Activated T-cell treated with anti-CD3 and anti-CD28 coated beads, Interleukin-2, amount 50 U/mL, for 48 hours (primary cell): ENCODE results near the gene GANC.
"Not testable (repeated sequence)": the region's sequence is repeated elsewhere in the genome, so short reads cannot be mapped to it uniquely, and the experiment has no call there.

ENCODE experiments used
- DNase-seq, 2 experiments: peaks; one replicate each; pipeline ENCODE4 v3.0.0-alpha.2; 2020

The GANC gene

GRCh38 chr15:42283671-42284070 is 10.7 kb downstream of the GANC start:
- no peak for DNase-seq

- DNase-seq = no peak
These were observed 11.6 kb downstream of the GANC start for GRCh38 chr15:42284551-42284950.

GRCh38 chr15:42285034-42285433 is 12.0 kb downstream of the GANC start:
- DNase-seq = no peak

GRCh38 chr15:42286445-42287029 is 13.5 kb downstream of the GANC start:
- no peak for DNase-seq

GRCh38 chr15:42287931-42288330 is 14.9 kb downstream of the GANC start:
- DNase-seq = no peak

GRCh38 chr15:42289166-42289565 is 16.2 kb downstream of the GANC start:
- DNase-seq = no peak

GRCh38 chr15:42301004-42301403 is 28.0 kb downstream of the GANC start:
- not testable (repeated sequence) for DNase-seq

- DNase-seq = no peak
These were observed 33.7 kb downstream of the GANC start for GRCh38 chr15:42306681-42307080.

GRCh38 chr15:42313463-42313862 is 40.5 kb downstream of the GANC start:
- no peak for DNase-seq

GRCh38 chr15:42314818-42315217 is 41.8 kb downstream of the GANC start:
- no peak for DNase-seq

GRCh38 chr15:42315521-42315920 is 42.5 kb downstream of the GANC start:
- no peak for DNase-seq

GRCh38 chr15:42316282-42316805 is 43.3 kb downstream of the GANC start:
- DNase-seq = not testable (repeated sequence)

- DNase-seq = no peak
These were observed 46.2 kb downstream of the GANC start for GRCh38 chr15:42319206-42319605.

- no peak for DNase-seq
These were observed 51.3 kb downstream of the GANC start for GRCh38 chr15:42324308-42324707.

- DNase-seq = no peak
These were observed 56.2 kb downstream of the GANC start for GRCh38 chr15:42329161-42329560.

GRCh38 chr15:42329992-42330391 is 57.0 kb downstream of the GANC start:
- no peak for DNase-seq

GRCh38 chr15:42331235-42331634 is 58.2 kb downstream of the GANC start:
- no peak for DNase-seq

- no peak for DNase-seq
These were observed 59.3 kb downstream of the GANC start for GRCh38 chr15:42332331-42332730.

GRCh38 chr15:42335074-42335473 is 62.1 kb downstream of the GANC start:
- DNase-seq = no peak

GRCh38 chr15:42336650-42337049 is 63.6 kb downstream of the GANC start:
- DNase-seq = not testable (repeated sequence)

- DNase-seq = not testable (repeated sequence)
These were observed 64.1 kb downstream of the GANC start for GRCh38 chr15:42337104-42337503.

- DNase-seq = no peak
These were observed 65.5 kb downstream of the GANC start for GRCh38 chr15:42338500-42338899.

GRCh38 chr15:42343596-42344232 is 70.7 kb downstream of the GANC start:
- no peak for DNase-seq

- no peak for DNase-seq
These were observed 71.8 kb downstream of the GANC start for GRCh38 chr15:42344763-42345162.

GRCh38 chr15:42345504-42345903 is 72.5 kb downstream of the GANC start:
- no peak for DNase-seq
